Skin epidermis (tissue), 12 donors: ENCODE data around the gene GGTLC2.

Source experiments
- H3K27ac ChIP-seq, 21 experiments: fragments of 200-600 bp; sonication (generic) in 11 of 21; one replicate each; pipeline ENCODE4 v1.5.0; 2020; ENCODE audit warnings: mild to moderate bottlenecking in 3 of 21, inconsistent platforms in 2 of 21, moderate library complexity in 2 of 21
- H3K4me3 ChIP-seq, 7 experiments: fragments of 200-600 bp; sonication (generic) in 2 of 7; one replicate each; pipeline ENCODE4 v1.5.0; 2020; ENCODE audit warnings: inconsistent platforms in 2 of 7, mild to moderate bottlenecking in 2 of 7, moderate library complexity in 1 of 7

The GGTLC2 gene

DNA sequence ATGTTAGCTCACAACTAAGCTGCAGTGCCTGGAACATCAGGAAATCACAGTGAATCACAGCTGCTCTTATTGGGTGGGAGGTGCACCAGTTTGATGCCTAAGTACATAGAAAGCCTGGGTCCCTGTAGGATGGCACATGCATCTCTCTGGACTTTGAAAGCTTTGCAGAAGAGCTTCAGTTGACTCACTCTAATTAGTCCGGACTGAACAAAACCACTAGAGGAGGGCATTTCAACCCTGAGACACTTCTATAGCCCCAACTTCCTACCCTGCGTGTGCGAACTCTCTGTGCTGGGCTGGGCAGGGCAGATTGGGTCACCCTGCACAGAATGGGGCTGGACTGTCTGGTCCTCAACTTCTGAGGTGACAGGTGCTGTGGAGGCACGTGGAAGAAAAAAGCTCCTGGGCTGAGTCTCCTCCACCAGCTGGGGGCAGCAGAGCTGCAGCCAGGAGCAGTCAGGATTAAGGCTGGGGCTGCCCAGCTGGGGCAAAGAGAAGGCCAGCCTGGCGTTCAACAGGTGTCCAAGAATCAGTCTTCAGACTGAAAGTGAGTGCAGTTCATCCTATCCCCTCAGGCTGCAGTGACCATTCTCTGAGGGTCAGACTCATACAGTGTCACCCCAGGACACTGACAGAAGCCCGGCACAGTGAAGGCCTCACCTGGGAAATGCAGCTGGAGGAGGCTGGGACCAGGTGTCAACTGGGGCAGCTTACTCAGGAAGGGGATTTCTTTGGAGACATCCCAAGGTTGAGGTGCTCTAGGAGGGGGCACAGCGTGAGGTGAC is 22.1 kb downstream of the GGTLC2 start:
- Histone ChIP-seq H3K4me3 (no peak overlapping the region), H3K27ac (no peak overlapping the region)

DNA sequence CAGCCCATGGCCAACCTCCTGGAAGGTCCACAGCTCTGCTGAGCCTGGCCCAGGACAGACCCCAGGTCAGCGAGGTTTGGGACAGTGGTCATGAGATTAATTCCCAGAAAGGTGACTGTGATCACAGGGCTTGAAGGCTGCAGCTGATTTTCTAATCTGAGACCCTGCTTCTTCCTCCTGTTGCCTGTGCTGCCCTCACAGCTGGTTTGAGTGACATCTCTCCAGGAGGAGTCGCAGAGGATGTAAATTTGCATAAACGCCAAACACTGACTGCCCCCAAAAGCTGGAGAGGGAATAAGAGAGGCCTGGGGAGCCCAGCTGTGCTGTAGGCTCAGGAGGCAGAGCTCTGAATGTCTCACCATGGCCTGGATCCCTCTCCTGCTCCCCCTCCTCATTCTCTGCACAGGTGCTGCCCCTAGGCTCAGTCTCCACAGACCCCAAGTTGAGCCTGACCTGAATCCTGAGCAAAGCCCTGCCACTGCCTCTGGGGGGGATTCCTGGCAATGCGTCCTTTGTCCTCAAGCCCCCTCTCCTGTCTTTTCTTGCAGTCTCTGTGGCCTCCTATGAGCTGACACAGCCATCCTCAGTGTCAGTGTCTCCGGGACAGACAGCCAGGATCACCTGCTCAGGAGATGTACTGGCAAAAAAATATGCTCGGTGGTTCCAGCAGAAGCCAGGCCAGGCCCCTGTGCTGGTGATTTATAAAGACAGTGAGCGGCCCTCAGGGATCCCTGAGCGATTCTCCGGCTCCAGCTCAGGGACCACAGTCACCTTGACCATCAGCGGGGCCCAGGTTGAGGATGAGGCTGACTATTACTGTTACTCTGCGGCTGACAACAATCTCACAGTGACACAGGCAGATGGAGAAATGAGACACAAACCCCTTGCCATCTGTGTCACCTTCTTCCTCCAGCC is 23.8 kb downstream of the GGTLC2 start:
- Histone ChIP-seq H3K4me3 (no peak overlapping the region), H3K27ac (no peak overlapping the region)

GRCh38 chr22:22669093-22669492 is 24.7 kb downstream of the GGTLC2 start:
- no peak overlapping the region for H3K4me3 ChIP-seq
- H3K27ac ChIP-seq, result no peak overlapping the region

DNA sequence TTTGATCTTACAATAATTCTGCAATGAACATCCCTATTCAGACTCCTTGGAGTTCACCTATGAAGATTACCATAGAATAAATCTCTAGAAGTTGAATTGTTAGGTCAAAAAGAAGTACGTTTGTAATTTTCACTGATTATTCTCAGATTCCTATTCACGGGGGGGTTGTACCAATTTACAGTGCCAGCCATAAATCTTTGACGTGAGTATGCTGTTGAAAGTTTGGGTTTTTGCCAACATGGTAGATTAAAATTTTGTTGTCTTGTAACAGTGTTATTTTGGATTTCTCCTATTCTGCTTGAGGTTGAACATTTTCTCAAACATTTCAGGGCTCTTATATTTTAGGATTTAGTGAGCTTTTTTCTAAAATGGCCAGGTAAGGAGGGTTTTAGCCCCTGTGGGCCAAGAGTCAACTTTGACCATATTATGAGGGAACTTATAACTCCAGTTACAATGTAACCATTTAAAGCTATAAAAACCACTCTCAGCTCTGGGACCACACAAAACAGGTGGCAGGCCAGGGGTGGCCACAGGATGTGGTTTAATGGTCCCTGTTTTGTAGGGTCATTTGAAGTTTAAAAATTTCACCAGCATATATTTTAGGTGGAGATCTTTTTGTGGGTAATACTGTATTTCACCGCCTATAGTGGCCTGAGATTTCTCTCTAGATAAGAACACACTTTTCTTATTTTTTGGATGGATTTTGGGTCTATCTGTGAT is 25.8 kb downstream of the GGTLC2 start:
- Histone ChIP-seq H3K4me3 (no peak overlapping the region), H3K27ac (no peak overlapping the region)

- Histone ChIP-seq H3K27ac (no peak overlapping the region), H3K4me3 (no peak overlapping the region)
Observed at GRCh38 chr22:22671506-22671905, 27.1 kb downstream of the GGTLC2 start.

DNA sequence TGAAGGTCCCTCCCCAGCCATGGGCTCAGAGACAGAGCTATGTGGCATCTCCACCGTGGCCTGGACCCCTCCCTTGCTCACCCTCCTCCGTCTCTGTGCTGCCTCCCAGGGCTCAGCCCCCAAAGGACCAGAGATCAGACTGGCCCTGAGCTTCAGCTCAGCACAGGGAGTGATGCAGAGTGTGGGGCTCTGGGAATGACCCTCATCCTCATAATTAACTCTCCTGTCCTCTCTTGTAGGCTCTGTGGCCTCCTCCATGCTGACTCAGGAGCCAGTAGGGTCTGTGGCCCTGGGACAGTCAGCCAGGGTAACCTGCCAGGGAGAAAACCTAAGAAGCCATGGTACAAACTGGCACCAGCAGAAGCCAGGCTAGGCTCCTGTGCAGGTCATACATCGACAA is 28.7 kb downstream of the GGTLC2 start:
- Histone ChIP-seq H3K4me3 (no peak overlapping the region), H3K27ac (no peak overlapping the region)

DNA sequence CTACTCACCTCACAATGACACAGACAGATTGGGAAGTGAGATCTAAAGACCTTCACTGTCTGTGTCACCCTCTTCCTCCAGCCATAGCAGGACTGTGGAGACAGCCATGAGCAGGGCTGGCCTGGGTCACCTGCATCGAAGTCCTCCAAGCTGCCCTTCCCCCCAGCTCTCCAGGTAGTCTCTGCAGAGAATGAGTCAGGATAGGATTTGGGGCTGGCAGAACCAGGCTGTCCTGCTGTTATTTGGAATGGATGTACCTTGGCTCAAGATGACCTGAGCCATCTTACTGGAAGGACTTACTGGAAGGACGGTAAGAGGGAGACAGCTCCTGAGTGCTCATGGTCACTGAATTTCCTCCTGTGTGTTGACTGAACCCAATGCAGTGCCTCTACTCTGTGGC is 29.2 kb downstream of the GGTLC2 start:
- H3K27ac ChIP-seq, result no peak overlapping the region
- no peak overlapping the region for H3K4me3 ChIP-seq

- Histone ChIP-seq H3K27ac (no peak overlapping the region), H3K4me3 (no peak overlapping the region)
Observed at GRCh38 chr22:22674467-22674866, 30.1 kb downstream of the GGTLC2 start.

- Histone ChIP-seq H3K4me3 (no peak overlapping the region), H3K27ac (no peak overlapping the region)
Observed at GRCh38 chr22:22678970-22679369, 34.6 kb downstream of the GGTLC2 start.

DNA sequence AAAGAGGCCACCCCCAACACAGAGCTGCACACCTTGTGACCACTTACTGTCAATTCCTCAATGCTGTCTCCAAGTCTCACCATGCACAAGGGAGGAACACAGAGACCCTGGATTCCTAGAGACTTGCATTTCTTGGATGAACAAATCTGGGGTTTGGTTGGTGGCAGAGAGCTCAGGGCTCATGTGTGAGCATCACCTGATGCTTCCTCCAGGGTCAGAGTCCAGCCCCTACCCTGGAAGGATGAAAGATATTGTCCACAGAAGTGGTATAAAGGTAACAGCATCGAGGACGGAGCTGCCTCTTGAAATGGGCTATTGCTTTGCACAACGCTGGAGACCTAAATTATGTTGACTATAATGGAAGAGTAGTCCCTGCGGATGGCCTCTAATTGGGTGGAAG is 36.0 kb downstream of the GGTLC2 start:
- H3K27ac ChIP-seq, result no peak overlapping the region

GRCh38 chr22:22681221-22681739 is 36.9 kb downstream of the GGTLC2 start:
- Histone ChIP-seq H3K4me3 (no peak overlapping the region), H3K27ac (no peak overlapping the region)

More for the DNA sequence above, 36.0 kb downstream of the GGTLC2 start:
- H3K4me3 ChIP-seq, result no peak overlapping the region

GRCh38 chr22:22682196-22682595 is 37.8 kb downstream of the GGTLC2 start:
- H3K4me3 ChIP-seq, result no peak overlapping the region
- no peak overlapping the region for H3K27ac ChIP-seq

GRCh38 chr22:22682807-22683667 is 38.6 kb downstream of the GGTLC2 start:
- no peak overlapping the region for H3K4me3 ChIP-seq
- H3K27ac ChIP-seq, result no peak overlapping the region

DNA sequence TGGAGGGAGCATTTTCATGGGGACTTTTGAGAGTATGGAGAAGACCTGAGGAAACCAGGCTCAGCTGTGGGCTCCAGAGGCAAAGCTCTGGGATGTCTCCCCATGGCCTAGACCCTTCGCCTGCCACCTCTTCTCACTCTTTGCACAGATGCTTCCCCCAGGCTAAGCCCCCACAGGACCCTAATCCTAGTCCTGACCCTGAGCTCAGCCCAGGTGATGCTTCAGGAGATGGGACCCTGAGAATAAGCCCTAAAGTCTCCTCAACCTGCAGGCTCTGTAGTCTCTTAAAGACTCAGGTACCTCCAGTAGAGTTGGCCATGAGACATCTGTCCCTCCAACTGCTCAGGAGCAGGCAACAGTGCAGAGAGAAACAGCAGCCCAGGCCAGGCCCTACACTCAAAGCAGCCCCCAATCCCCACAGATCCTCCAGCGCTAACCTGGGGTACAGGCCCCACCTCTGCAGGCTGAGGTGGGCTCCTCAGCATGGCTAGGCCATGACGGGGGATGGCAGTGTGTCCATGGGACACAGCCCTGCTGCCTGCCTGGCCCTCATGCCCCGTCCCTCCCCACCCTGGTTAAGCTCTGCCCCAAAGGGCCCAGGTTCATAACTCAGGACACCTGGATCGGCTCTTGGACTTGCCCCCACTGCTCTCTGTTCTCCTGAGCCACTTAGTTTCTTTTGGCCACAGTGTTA is 39.4 kb downstream of the GGTLC2 start:
- no peak overlapping the region for H3K4me3 ChIP-seq
- H3K27ac ChIP-seq, result no peak overlapping the region

- no peak overlapping the region for H3K27ac ChIP-seq
- no peak overlapping the region for H3K4me3 ChIP-seq
Observed at GRCh38 chr22:22684580-22685561, 40.5 kb downstream of the GGTLC2 start.

- H3K4me3 ChIP-seq, result no peak overlapping the region
Observed at GRCh38 chr22:22685586-22685985, 41.2 kb downstream of the GGTLC2 start.

More at GRCh38 chr22:22685586-22685985, 41.2 kb downstream of the GGTLC2 start:
- no peak overlapping the region for H3K27ac ChIP-seq
